Breast epithelium (tissue), 3 donors: Measurements from ENCODE around the gene CLCN3.

Experiments used
- CTCF ChIP-seq, 3 donors: fragments of 450-650 bp; IDR thresholded peaks; one replicate each; pipeline ENCODE4 v1.5.1; 2016 to 2017; ENCODE audit warnings: antibody characterized with exemption in 3 of 3, mild to moderate bottlenecking in 3 of 3, moderate library complexity in 3 of 3
- POLR2A ChIP-seq: fragments of 450-650 bp; IDR thresholded peaks from one replicate; pipeline ENCODE4 v1.6.1; 2016; ENCODE audit warnings: antibody characterized with exemption, mild to moderate bottlenecking, moderate library complexity
- POLR2AphosphoS5 ChIP-seq, 3 donors: sonication (generic); formaldehyde crosslinking; IDR thresholded peaks; one replicate each; pipeline ENCODE4 v1.6.1; 2017; ENCODE audit warnings: antibody characterized with exemption in 3 of 3

GRCh38 chr4:169757575-169758184 lies 137.3 kb downstream of the CLCN3 start, which contains the start of gene HPF1:
- TF ChIP-seq POLR2AphosphoS5 (IDR thresholded peaks at IDR 0.05) (peak; percentile 30 to 51 (median 31)), CTCF (IDR thresholded peaks at IDR 0.05) (no peak), POLR2A (no peak)
